ENCODE data around the gene VPS13C.

Gene VPS13C

GRCh38 chr15:62060113-62060895, at the start of gene VPS13C:
TSS of gene VPS13C (minus strand) at chr15:62060447. CDS start at chr15:62060374, 73 bp downstream.
- peak; percentile 78 for TF ChIP-seq CTCF (IDR thresholded peaks at IDR 0.05; ENCODE audit: borderline replicate concordance, control extremely low read depth, extremely low read depth, insufficient read depth, missing control alignments)
- DNase-seq (ENCODE audit: low spot score): peak; percentile 94
- in situ Hi-C loops (cut with MboI; ENCODE audit: low sequenced_read_pairs, unreplicated experiment): loop anchor here (10.0 kb wide), 1 partner anchor 186 kb away; no protein-coding TSS in a partner anchor

- in situ Hi-C loops (cut with MboI; ENCODE audit: low sequenced_read_pairs, unreplicated experiment): no loop called here
- no peak for TF ChIP-seq CTCF (IDR thresholded peaks at IDR 0.05; ENCODE audit: borderline replicate concordance, control extremely low read depth, extremely low read depth, insufficient read depth, missing control alignments)
- no peak for DNase-seq (ENCODE audit: low spot score)
Observed at GRCh38 chr15:62109437-62109836, 49.2 kb upstream of the VPS13C start.

- no peak for DNase-seq (ENCODE audit: low spot score)
- no peak for TF ChIP-seq CTCF (IDR thresholded peaks at IDR 0.05; ENCODE audit: borderline replicate concordance, control extremely low read depth, extremely low read depth, insufficient read depth, missing control alignments)
- in situ Hi-C loops (cut with MboI; ENCODE audit: low sequenced_read_pairs, unreplicated experiment): no loop called here
Observed at GRCh38 chr15:62108411-62108810, 48.2 kb upstream of the VPS13C start.

- DNase-seq (ENCODE audit: low spot score): no peak
- in situ Hi-C loops (cut with MboI; ENCODE audit: low sequenced_read_pairs, unreplicated experiment): no loop called here
- no peak for TF ChIP-seq CTCF (IDR thresholded peaks at IDR 0.05; ENCODE audit: borderline replicate concordance, control extremely low read depth, extremely low read depth, insufficient read depth, missing control alignments)
Observed at GRCh38 chr15:62107571-62108121, 47.4 kb upstream of the VPS13C start.

- in situ Hi-C loops (cut with MboI; ENCODE audit: low sequenced_read_pairs, unreplicated experiment): no loop called here
- DNase-seq (ENCODE audit: low spot score): no peak
- TF ChIP-seq CTCF (IDR thresholded peaks at IDR 0.05; ENCODE audit: borderline replicate concordance, control extremely low read depth, extremely low read depth, insufficient read depth, missing control alignments): no peak
Observed at GRCh38 chr15:62106096-62106495, 45.8 kb upstream of the VPS13C start.

- no peak for TF ChIP-seq CTCF (IDR thresholded peaks at IDR 0.05; ENCODE audit: borderline replicate concordance, control extremely low read depth, extremely low read depth, insufficient read depth, missing control alignments)
- in situ Hi-C loops (cut with MboI; ENCODE audit: low sequenced_read_pairs, unreplicated experiment): no loop called here
- no peak for DNase-seq (ENCODE audit: low spot score)
Observed at GRCh38 chr15:62105266-62105665, 45.0 kb upstream of the VPS13C start.
